A673 (cell line): ENCODE measurements around the gene DCC. TPM values are rescaled to one million over a fixed set of nuclear protein-coding genes. Genes with fewer than 3 reads are reported as not detected.

Experiments
- BruUV-seq: library from RNA; stranded (reverse); fragments of 400-500 nt; replicated peaks from 2 replicates; lab custom pipeline; 2021; lab: Mats Ljungman, UMichigan
- CTCF ChIA-PET: fragments of 300-600 bp; sonication (Branson Sonifier 250); formaldehyde crosslinking; loops from one replicate; lab custom pipeline; 2022; ENCODE audit warnings: antibody characterized with exemption; lab: Charles Lee
- POLR2A ChIA-PET: fragments of 300-600 bp; sonication (Branson Sonifier 250); formaldehyde crosslinking; loops from one replicate; lab custom pipeline; 2022; ENCODE audit warnings: antibody characterized with exemption; ENCODE audit not compliant: low non-redundant PET; lab: Charles Lee
- DNase-seq: peaks from one replicate; pipeline ENCODE4 v3.0.0-alpha.2; 2015; ENCODE audit warnings: low spot score
- H3K27ac ChIP-seq: fragments of 200-600 bp; sonication (generic); 2 replicates; pipeline ENCODE4 v1.5.1; 2016; ENCODE audit warnings: mixed run types, low read depth, mild to moderate bottlenecking, mixed read lengths, antibody characterized with exemption, low read length; ENCODE audit not compliant: poor library complexity, severe bottlenecking
- H3K27me3 ChIP-seq: fragments of 200-600 bp; sonication (generic); replicated peaks from 2 replicates; pipeline ENCODE4 v1.6.1; 2017; ENCODE audit warnings: mixed run types, low read depth, mild to moderate bottlenecking, mixed read lengths, antibody characterized with exemption, low read length; ENCODE audit not compliant: insufficient read depth, poor library complexity
- H3K36me3 ChIP-seq: fragments of 200-600 bp; sonication (generic); 2 replicates; pipeline ENCODE4 v1.6.1; 2016; ENCODE audit warnings: mixed run types, mild to moderate bottlenecking, mixed read lengths, antibody characterized with exemption, low read length; ENCODE audit not compliant: insufficient read depth, poor library complexity, severe bottlenecking
- H3K4me1 ChIP-seq: fragments of 200-600 bp; sonication (generic); 2 replicates; pipeline ENCODE4 v1.6.1; 2017; ENCODE audit warnings: mixed run types, mild to moderate bottlenecking, mixed read lengths, antibody characterized with exemption, low read length; ENCODE audit not compliant: insufficient read depth, poor library complexity, severe bottlenecking
- H3K4me3 ChIP-seq: fragments of 200-600 bp; sonication (generic); 2 replicates; pipeline ENCODE4 v1.5.1; 2016; ENCODE audit warnings: low read depth, mixed run types, mild to moderate bottlenecking, mixed read lengths, low read length; ENCODE audit not compliant: poor library complexity, severe bottlenecking
- H3K9me3 ChIP-seq: fragments of 200-600 bp; sonication (generic); 2 replicates; pipeline ENCODE4 v1.6.1; 2016; ENCODE audit warnings: mixed run types, low read depth, mild to moderate bottlenecking, mixed read lengths, antibody characterized with exemption, low read length; ENCODE audit not compliant: poor library complexity, severe bottlenecking
- EZH2 ChIP-seq: fragments of 200-600 bp; sonication (generic); IDR thresholded peaks from 2 replicates; pipeline ENCODE4 v1.6.1; 2017; ENCODE audit warnings: borderline replicate concordance, low read depth, mild to moderate bottlenecking, mixed read lengths, antibody characterized with exemption, low read length; ENCODE audit not compliant: poor library complexity, severe bottlenecking
- intact Hi-C: fragments of 100-400 bp; cut with micrococcal nuclease; formaldehyde crosslinking; loops from one replicate; pipeline ENCODE4 v1.10.0; 2022; ENCODE audit not compliant: unreplicated experiment
- total RNA-seq: library from RNA; stranded (reverse); gene quantifications from 2 replicates; pipeline ENCODE4 v1.2.3, GENCODE V29; 2021
- TF ChIP-seq, protein P1 (sequence below): fragments of 300-800, 200-600 bp; sonication (generic); conservative IDR thresholded peaks from 2 replicates; pipeline ENCODE4 v1.5.1; 2017; ENCODE audit warnings: low read depth, mild to moderate bottlenecking, antibody characterized with exemption, low read length, moderate library complexity, mixed read lengths

Gene DCC
- total RNA-seq, 1 experiment from 2014 or later: 93.0 TPM

DNA sequence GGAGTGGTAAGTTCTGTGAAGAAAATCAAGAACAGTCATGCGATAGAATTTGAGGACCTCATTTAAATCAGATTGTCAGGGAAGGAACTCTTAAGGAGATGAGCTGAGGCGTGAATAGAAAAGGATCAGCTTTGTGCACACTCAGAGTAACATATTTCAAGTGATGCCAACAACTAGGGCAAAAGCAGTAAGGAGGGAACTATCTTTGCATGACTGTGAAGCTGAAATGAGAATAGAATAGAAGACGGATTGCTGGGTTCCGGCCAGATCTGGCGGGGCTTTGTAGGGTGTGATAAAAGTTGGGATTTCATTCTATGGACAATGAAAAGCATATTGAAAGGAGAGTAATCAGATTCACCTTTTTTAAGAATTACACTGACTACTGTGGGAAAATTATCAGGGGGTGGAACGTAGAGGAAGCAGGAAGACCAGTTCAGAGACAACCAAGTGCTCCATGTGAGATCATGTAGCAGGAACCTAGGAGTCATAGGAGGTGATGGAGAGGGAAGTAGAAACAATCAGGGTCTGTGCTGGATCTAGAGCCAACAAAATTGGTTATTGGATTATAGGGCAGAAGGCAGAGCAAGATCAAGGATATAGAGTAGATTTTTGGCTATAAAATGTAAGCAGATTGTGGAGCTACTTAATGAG lies 884.3 kb downstream of the DCC start:
- ChIA-PET CTCF (no interaction called here), POLR2A (no interaction called here)
- no TSS peak for BruUV-seq
- no peak for DNase-seq
- Histone ChIP-seq H3K27ac (no peak overlapping the region), H3K36me3 (no peaks in the 10 kb centered on the region), H3K27me3 (no peaks in the 10 kb centered on the region), H3K4me3 (no peak overlapping the region), H3K9me3 (no peaks in the 10 kb centered on the region), H3K4me1 (no peaks in the 10 kb centered on the region)
- TF ChIP-seq EZH2: no peak
- TF ChIP-seq, protein P1, sequence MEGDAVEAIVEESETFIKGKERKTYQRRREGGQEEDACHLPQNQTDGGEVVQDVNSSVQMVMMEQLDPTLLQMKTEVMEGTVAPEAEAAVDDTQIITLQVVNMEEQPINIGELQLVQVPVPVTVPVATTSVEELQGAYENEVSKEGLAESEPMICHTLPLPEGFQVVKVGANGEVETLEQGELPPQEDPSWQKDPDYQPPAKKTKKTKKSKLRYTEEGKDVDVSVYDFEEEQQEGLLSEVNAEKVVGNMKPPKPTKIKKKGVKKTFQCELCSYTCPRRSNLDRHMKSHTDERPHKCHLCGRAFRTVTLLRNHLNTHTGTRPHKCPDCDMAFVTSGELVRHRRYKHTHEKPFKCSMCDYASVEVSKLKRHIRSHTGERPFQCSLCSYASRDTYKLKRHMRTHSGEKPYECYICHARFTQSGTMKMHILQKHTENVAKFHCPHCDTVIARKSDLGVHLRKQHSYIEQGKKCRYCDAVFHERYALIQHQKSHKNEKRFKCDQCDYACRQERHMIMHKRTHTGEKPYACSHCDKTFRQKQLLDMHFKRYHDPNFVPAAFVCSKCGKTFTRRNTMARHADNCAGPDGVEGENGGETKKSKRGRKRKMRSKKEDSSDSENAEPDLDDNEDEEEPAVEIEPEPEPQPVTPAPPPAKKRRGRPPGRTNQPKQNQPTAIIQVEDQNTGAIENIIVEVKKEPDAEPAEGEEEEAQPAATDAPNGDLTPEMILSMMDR: no peak
- intact Hi-C loops: no loop called here

DNA sequence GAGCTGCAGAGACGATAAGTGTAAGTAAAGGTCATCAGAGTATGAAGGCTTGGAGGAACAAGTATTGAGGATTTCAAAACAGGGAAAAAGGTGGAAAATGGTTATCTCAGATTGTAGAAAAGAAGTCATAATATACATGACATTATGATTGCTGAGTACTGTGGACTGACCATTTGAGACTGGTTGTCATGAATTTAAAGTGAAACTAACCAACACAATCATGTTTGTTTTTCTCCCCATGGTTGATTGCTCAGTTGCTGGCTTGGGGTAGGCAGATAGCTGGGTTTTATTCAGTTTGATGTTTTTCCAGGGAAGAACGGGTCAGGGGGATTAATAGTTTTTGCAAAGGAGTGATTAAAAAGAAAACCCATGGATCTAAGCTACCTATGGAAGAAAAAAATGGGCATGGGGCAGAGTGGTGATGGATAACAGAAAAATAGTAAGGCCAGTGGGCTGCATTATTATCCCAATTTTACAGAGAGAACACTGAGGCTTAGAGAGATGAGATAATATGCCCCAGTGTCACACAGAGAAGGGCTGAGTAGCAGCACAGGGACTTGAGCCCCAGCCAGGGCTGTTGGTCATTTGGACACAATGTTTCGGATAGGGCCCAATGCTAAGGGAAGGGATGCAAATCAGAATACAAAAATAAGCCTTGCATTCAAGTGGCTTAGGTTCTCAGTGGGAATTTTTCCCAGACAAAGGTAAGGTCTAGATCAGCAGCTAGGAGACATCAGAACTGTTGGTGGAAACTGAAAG lies 885.7 kb downstream of the DCC start:
- no peaks in the 10 kb centered on the region for H3K36me3 ChIP-seq
- no peak overlapping the region for H3K27ac ChIP-seq
- no peaks in the 10 kb centered on the region for H3K27me3 ChIP-seq
- BruUV-seq: no TSS peak
- POLR2A ChIA-PET: no interaction called here
- H3K4me3 ChIP-seq: no peak overlapping the region
- intact Hi-C loops: no loop called here
- no peaks in the 10 kb centered on the region for H3K9me3 ChIP-seq
- TF ChIP-seq EZH2: no peak
- TF ChIP-seq, protein P1: no peak
- no peaks in the 10 kb centered on the region for H3K4me1 ChIP-seq
- no peak for DNase-seq
- CTCF ChIA-PET: no interaction called here

DNA sequence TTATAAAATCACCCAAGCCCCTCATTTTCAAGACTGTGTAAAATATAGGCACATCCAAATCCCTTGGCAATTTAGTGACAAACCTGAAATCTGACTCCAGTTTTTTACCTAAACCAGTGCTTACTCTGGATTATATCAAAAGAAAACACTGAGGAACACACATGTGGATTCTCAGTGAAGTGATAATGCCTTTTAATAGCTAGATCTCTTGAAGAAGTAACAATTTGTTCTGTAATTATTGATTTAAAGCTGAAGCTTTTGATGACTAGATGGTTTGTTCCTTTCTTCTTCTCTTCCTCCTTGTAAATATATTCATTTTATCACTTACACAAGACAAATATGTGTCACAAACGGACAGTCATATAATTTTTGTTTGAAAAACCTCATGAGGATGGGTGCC lies 894.6 kb downstream of the DCC start:
- Histone ChIP-seq H3K9me3 (no peaks in the 10 kb centered on the region), H3K27me3 (no peaks in the 10 kb centered on the region), H3K36me3 (no peaks in the 10 kb centered on the region), H3K27ac (no peak overlapping the region), H3K4me1 (no peaks in the 10 kb centered on the region), H3K4me3 (no peak overlapping the region)
- BruUV-seq: no TSS peak
- TF ChIP-seq, protein P1: no peak
- TF ChIP-seq EZH2: no peak
- DNase-seq: no peak
- CTCF ChIA-PET: no interaction called here
- intact Hi-C loops: no loop called here
- POLR2A ChIA-PET: no interaction called here
